Activated B cell treated with CpG ODN at 0.5 μM for 24 hours (primary cell): ENCODE data around the gene DNAJB9. TPM values are rescaled to one million over a fixed set of nuclear protein-coding genes. Genes with fewer than 3 reads are reported as not detected.

ENCODE experiments used
- ATAC-seq: fragments of 200-7000 bp; cut with Tn5 transposase; one replicate; pipeline ENCODE4 v1.10.0; 2021; ENCODE audit warnings: low read depth, mild to moderate bottlenecking, moderate library complexity
- CTCF ChIA-PET: fragments of 350-600 bp; sonication (Branson Sonifier 250); formaldehyde crosslinking; loops from one replicate; lab custom pipeline; 2021; ENCODE audit warnings: antibody characterized with exemption; lab: Charles Lee
- POLR2A ChIA-PET: fragments of 350-600 bp; sonication (Branson Sonifier 250); formaldehyde crosslinking; loops from one replicate; lab custom pipeline; 2021; ENCODE audit warnings: antibody characterized with exemption; lab: Charles Lee
- DNase-seq: peaks from one replicate; pipeline ENCODE4 v3.0.0; 2022
- H3K27ac Mint-ChIP-seq: one replicate; pipeline ENCODE4 v1.8.0; 2020; ENCODE audit warnings: mixed read lengths
- H3K27me3 Mint-ChIP-seq: one replicate; pipeline ENCODE4 v1.8.0; 2021; ENCODE audit warnings: mixed read lengths
- H3K36me3 Mint-ChIP-seq: one replicate; pipeline ENCODE4 v1.8.0; 2021; ENCODE audit warnings: low read depth, mixed read lengths
- H3K4me1 Mint-ChIP-seq: one replicate; pipeline ENCODE4 v1.8.0; 2021; ENCODE audit warnings: mixed read lengths
- H3K4me3 Mint-ChIP-seq: one replicate; pipeline ENCODE4 v1.8.0; 2020; ENCODE audit warnings: mild to moderate bottlenecking, mixed read lengths
- H3K9me3 Mint-ChIP-seq: one replicate; pipeline ENCODE4 v1.8.0; 2020; ENCODE audit warnings: mixed read lengths
- CTCF ChIP-seq: fragments of 200-600 bp; IDR thresholded peaks from one replicate; pipeline ENCODE4 v1.8.0; 2022; ENCODE audit warnings: antibody characterized with exemption, mild to moderate bottlenecking
- intact Hi-C: fragments of 100-400 bp; cut with micrococcal nuclease; formaldehyde crosslinking; loops from one replicate; pipeline ENCODE4 v1.15.1; 2024
- total RNA-seq: library from RNA; stranded (reverse); gene quantifications from 2 replicates; pipeline ENCODE4 v1.2.3, GENCODE V29; 2022

Gene DNAJB9
- total RNA-seq, 1 donor from 2014 or later, result 9.0 TPM

GRCh38 chr7:108596560-108596959, 26.9 kb downstream of the DNAJB9 start:
- H3K9me3 Mint-ChIP-seq, result no peaks in the 10 kb centered on the region
- DNase-seq (no peak), ATAC-seq (no peak)
- no peak overlapping the region for H3K4me3 Mint-ChIP-seq
- no peak overlapping the region for H3K27ac Mint-ChIP-seq
- intact Hi-C loops, result no loop called here
- peaks cover 19% of the 10 kb centered on the region for H3K27me3 Mint-ChIP-seq
- POLR2A ChIA-PET, result no interaction called here
- CTCF ChIA-PET, result no interaction called here
- no peak for TF ChIP-seq CTCF
- no peaks in the 10 kb centered on the region for H3K4me1 Mint-ChIP-seq
- H3K36me3 Mint-ChIP-seq, result no peaks in the 10 kb centered on the region

- H3K27ac Mint-ChIP-seq, result no peak overlapping the region
- H3K4me3 Mint-ChIP-seq, result no peak overlapping the region
- no peak for TF ChIP-seq CTCF
- ATAC-seq, result no peak
- no peaks in the 10 kb centered on the region for H3K4me1 Mint-ChIP-seq
- no peaks in the 10 kb centered on the region for H3K36me3 Mint-ChIP-seq
- H3K9me3 Mint-ChIP-seq, result no peaks in the 10 kb centered on the region
- CTCF ChIA-PET, result no interaction called here
- POLR2A ChIA-PET, result no interaction called here
- peaks cover 19% of the 10 kb centered on the region for H3K27me3 Mint-ChIP-seq
- intact Hi-C loops, result no loop called here
- no peak for DNase-seq
These were observed 28.5 kb downstream of the DNAJB9 start for GRCh38 chr7:108598153-108598552.

GRCh38 chr7:108598914-108599580, 29.4 kb downstream of the DNAJB9 start:
- H3K36me3 Mint-ChIP-seq, result no peaks in the 10 kb centered on the region
- ChIA-PET CTCF (no interaction called here), POLR2A (no interaction called here)
- no peak overlapping the region for H3K4me3 Mint-ChIP-seq
- DNase-seq (no peak), ATAC-seq (no peak)
- intact Hi-C loops, result no loop called here
- H3K9me3 Mint-ChIP-seq, result no peaks in the 10 kb centered on the region
- no peaks in the 10 kb centered on the region for H3K4me1 Mint-ChIP-seq
- no peak for TF ChIP-seq CTCF
- H3K27ac Mint-ChIP-seq, result no peak overlapping the region
- H3K27me3 Mint-ChIP-seq, result peaks cover 19% of the 10 kb centered on the region

GRCh38 chr7:108600399-108600798, 30.7 kb downstream of the DNAJB9 start:
- no peak for TF ChIP-seq CTCF
- H3K27me3 Mint-ChIP-seq, result peaks cover 22% of the 10 kb centered on the region
- CTCF ChIA-PET, result no interaction called here
- DNase-seq (no peak), ATAC-seq (no peak)
- no peaks in the 10 kb centered on the region for H3K4me1 Mint-ChIP-seq
- H3K4me3 Mint-ChIP-seq, result no peak overlapping the region
- H3K9me3 Mint-ChIP-seq, result no peaks in the 10 kb centered on the region
- no peak overlapping the region for H3K27ac Mint-ChIP-seq
- POLR2A ChIA-PET, result no interaction called here
- intact Hi-C loops, result no loop called here
- H3K36me3 Mint-ChIP-seq, result no peaks in the 10 kb centered on the region

GRCh38 chr7:108603656-108604306, 34.1 kb downstream of the DNAJB9 start:
- CTCF ChIA-PET, result no interaction called here
- intact Hi-C loops, result no loop called here

More at GRCh38 chr7:108603656-108604306, 34.1 kb downstream of the DNAJB9 start:
- no peak for TF ChIP-seq CTCF
- peaks cover 21% of the 10 kb centered on the region for H3K27me3 Mint-ChIP-seq
- DNase-seq (no peak), ATAC-seq (no peak)
- no peaks in the 10 kb centered on the region for H3K4me1 Mint-ChIP-seq
- no peak overlapping the region for H3K4me3 Mint-ChIP-seq
- POLR2A ChIA-PET, result no interaction called here
- no peaks in the 10 kb centered on the region for H3K36me3 Mint-ChIP-seq
- H3K9me3 Mint-ChIP-seq, result no peaks in the 10 kb centered on the region
- H3K27ac Mint-ChIP-seq, result no peak overlapping the region
